T1000 (cell line): ENCODE results near the gene NPTXR.
A peak's percentile ranks its signal among the peaks of the same experiment; 100 is the strongest.

Experiments
- DNase-seq: peaks from one replicate; lab custom pipeline; 2025; ENCODE audit warnings: mixed read lengths; lab: John Stamatoyannopoulos, UW

NPTXR gene

GRCh38 chr22:38850941-38851849, 7.4 kb upstream of the NPTXR start:
- DNase-seq, result peak; percentile 56

DNA sequence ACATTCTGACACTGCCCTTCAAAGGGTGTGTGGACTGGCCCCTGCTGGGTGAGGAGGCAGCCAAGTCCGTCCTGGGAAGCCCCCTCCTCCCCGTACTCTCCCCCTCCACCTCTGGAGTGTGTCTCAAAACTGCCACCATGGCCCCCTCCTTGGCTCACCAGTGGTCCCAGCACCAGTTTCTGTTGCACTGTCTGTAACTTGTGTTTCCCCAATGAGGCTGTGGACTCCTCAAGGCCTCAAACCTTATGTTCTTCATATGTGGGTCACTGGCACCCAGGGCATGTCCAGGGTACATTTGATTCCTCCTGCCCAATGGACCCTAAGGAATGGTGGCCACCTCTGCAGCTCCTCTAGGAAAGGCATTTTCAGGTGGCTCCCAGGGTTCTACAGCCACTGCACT, 6.6 kb upstream of the NPTXR start:
- no peak for DNase-seq

- DNase-seq, result no peak
Observed at GRCh38 chr22:38849811-38850210, 6.0 kb upstream of the NPTXR start.

DNA sequence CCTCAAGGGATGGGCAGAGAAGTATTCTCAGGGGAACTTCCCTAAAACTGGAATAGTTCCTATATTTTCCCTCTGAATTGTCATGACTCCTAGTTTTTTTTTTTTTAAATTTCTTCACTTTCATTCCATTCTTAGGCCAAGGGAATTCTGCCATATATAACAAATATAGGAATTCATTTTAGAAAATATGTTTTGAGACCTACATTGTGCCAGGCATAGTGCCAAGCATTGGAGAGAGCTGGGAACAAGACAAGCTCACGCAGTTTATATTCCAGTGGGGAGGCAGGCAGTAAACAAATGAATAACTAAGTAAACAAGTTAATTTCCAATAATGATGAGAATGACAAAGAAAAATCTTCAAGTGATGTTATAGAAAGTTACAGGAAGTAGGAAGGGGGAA, 2.6 kb upstream of the NPTXR start:
- no peak for DNase-seq

DNA sequence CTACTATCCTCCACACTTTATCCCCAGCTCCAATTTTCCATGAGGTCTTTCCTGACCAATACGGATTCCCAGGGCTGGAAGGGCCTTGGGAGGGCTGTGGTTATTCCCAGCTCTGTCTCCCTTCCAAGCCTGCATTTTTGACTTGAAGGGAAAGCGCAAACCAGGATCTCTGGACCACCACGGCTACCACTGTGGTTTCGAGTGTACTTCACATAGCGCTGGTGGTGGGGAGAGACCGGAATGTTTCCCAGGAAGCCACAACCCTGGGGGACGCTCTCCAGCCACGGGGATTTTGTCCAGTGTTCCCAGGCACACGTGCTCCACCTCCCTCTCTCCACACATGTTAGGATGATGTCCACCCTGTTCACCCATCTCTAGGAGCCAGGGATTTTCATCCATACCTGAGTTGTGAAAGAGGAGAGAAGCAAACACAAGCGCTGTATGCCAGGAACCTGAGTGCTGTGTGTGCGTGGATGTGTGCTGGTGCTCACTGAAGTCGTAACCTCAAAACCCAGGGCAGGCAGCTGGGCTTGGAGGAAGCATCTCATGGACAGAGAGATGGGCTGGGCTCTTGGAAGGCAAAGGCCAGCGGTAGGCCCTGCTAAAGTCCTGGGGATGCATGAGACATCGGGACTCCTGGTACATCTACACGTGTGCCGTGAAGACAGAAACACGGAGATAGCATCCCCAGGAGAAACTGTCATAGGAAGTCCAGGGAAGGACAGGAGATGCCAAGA, 1.3 kb upstream of the NPTXR start:
- DNase-seq, result no peak

GRCh38 chr22:38844315-38845003, 631 bp upstream of the NPTXR start:
- DNase-seq, result no peak

DNA sequence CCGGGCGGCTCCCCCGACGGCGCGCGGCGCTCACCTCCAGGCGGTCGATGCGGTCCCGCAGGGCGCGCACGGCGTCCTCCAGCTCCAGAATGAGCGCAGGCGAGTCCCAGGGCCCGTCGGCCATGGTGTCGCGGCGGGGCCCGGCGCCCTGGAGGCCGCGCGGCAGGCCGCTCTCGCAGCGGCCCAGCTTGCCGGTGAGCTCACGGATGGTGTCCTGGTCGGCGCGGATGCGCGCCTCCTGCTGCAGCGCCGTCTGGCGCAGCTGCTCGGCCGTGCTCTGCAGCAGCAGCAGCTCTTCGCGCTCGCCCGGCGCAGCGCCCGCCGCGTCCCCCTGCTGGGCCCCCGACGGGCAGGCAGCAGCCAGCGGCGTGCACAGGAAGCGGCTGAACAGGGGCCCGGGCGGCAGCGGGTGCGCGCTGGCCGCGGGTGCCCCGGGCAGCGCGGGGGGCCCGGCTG, 599 bp downstream of the NPTXR start:
- DNase-seq, result peak; percentile 59

- DNase-seq, result no peak
Observed at GRCh38 chr22:38842512-38843200, 1.2 kb downstream of the NPTXR start.

DNA sequence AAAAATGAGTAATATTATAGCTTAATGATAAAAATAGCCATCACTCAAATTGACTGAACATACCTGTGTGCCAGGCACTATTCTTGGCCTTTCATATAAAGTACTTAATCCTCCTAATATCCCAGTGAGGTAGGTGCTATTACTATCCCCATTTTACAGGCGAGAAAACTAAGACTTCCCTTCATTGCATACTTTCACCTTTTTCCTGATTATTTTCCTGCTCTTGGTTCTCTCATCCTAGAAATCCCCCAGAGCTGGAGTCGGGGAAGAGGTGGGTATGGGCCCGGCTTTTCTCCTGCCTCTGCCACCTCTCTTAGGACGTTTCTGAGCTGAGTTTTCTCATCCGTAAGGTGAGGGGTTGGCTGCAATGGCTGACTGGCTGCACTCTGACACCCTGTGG, 2.2 kb downstream of the NPTXR start:
- no peak for DNase-seq

GRCh38 chr22:38841211-38841610, 2.6 kb downstream of the NPTXR start:
- no peak for DNase-seq

GRCh38 chr22:38840129-38840528, 3.7 kb downstream of the NPTXR start:
- no peak for DNase-seq

DNA sequence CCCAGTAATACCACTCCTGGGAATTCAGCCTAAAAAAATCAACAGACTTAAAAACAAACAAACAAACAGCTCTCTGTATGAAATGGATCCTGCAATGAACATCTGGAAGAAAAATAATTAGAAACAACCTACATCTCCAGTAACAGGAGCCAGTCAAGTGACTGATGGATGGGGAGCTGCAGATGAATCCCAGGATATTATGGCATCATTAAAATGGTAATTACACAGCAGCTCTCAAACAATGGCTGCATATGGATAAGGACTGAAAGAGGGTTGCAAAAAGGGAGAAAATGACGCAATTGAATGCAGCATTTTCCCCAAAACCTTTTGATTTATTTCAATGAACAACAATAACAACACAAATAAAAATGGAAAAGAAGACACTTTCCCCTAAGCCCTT, 4.1 kb downstream of the NPTXR start:
- no peak for DNase-seq

GRCh38 chr22:38837414-38837928, 6.4 kb downstream of the NPTXR start:
- no peak for DNase-seq

DNA sequence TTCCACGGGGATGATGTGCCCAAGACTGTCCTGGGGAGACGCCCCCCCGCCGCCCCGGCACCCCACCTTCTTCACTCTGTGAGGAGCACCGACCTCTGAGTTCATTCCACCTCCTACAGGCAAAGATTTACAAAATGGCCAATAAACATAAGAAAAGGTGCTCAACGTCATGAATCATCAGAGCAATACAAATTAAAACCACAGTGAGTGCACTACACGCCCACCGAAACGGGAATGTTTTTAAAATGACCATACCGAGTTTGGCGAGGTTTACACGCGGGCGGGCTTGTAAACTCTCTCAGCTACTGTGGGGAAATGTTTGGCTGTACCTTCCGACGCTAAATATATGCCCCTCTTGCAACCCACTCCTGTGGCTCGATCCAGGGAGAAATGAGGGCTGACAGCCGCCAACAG, 7.9 kb downstream of the NPTXR start:
- DNase-seq, result no peak

- DNase-seq, result no peak
Observed at GRCh38 chr22:38834991-38835390, 8.8 kb downstream of the NPTXR start.

DNA sequence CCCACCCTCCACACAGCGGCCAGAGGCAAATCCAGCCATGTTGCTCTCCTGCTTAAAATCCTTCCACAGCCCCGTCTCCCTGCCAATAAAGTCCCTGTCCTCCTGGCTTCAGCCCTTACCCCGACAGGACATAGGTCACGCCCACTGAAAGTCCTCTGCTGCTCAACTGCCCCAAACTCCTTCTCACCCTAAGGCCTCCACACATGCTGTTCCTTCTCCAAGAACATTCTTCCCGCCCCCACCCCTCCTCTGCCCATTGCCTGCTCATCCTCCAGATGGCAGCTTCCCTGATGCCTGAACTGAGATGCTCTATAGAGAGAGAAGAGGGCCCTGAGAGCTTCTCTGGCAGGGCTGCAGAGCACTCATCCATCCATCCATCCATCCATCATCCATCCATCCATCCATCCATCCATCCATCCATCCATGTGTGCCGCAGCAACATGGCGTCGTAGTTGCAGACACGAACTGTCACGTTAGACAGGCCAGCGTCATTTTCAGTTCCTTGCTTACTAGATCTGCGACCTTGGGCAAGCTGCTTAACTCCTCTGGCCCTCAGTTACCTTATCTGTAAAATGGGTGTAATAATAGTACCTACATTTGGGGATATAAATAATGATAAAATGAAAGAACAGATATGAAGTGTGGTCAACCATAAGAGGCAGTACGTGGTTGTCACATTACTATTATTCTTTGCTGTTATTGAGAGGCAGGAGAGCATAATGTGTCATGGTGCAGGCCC, 9.4 kb downstream of the NPTXR start:
- DNase-seq, result no peak

DNA sequence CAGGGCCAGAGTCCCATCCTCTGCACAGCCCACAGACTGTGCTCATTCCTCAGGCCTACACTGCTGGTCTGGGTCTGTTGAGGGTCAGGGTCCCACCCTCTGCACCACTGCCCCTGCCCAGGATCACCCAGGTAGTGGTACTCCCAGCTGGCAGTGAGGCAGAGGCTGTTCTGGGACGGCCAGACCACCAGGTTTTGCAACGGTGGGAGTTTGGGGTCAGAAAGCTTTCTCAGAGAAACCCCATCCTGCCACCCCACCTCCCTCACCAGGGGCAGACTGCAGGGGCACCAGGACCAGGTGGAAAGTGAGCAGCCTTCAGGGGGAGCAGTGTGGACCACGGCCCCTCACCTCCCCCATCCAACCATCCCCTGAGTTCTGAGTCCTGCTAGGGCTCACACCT, 10.8 kb downstream of the NPTXR start:
- DNase-seq, result no peak

DNA sequence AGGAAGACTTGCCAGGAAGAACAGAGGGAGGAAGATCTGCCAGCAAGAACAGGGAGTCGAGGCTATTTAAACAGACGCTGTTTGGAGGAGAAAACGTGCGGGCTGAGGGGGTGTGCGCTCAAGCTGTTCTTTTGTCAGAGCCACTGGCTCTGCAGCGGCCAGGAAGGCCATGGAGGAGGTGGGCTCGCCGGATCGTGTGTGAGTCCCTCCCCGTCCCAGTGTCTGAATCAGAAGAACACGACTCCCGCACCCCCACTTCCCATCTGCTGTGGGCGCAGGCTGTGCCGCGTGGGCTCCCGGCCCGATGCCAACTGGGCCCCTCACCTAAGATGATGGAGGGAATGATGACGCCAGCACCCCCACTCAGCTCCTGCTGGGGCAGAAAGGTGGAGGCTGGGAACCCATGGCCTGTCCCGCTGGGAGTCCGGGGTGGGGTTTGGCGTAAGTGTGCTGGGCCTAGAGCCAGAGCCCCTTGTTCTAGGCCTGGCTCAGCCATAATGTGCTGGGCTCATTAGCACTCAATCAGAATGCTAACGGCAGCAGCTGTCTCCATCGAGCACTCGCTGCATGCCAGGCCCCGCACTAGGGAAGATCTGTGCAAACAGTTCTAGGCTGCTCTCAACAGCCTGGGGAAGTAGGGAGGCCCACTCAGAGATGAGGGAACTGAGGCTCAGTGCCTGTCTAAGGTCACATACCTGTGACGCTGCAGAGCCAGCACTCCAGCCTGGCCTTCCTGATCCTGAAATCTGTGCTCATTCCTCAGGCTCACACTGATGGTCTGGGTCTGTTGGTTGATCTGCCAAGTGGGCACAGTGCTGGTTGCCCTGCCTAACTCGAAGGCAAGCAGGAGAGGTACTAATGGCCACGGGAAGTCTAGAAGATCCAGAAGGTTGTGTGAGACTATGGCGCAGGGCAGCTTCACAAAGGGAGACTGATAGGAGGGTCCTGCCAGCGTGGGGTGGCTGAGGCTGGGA, 11.5 kb downstream of the NPTXR start:
- DNase-seq, result no peak

GRCh38 chr22:38831166-38831945, 12.5 kb downstream of the NPTXR start:
- DNase-seq, result no peak
